Right lobe of liver (tissue), 4 donors: ENCODE results near the gene EREG.

Experiments
- CTCF ChIP-seq, 4 donors: fragments of 200-600 bp in 3 of 4; fragments of 450-650 bp in 1 of 4; IDR thresholded peaks; one replicate each; pipeline versions ENCODE4 v1.5.1 to v1.8.0; 2016 to 2022; ENCODE audit warnings: antibody characterized with exemption in 4 of 4, mild to moderate bottlenecking in 2 of 4
- POLR2A ChIP-seq: fragments of 450-650 bp; IDR thresholded peaks from one replicate; pipeline ENCODE4 v1.6.1; 2017; ENCODE audit warnings: antibody characterized with exemption, mild to moderate bottlenecking
- donor health status: DM: no; HTN: no; CAD: no.
- donor health status: DM: no; HTN: no; CAD: no.
- donor health status: DM: no; HTN: yes; CAD: no.

- no peak for TF ChIP-seq CTCF (IDR thresholded peaks at IDR 0.05)
- TF ChIP-seq POLR2A: no peak
Observed at GRCh38 chr4:74379912-74380311, 15.0 kb downstream of the EREG start.
